Measurements from ENCODE around the gene TDRKH. TPM values are rescaled to one million over a fixed set of nuclear protein-coding genes. Genes with fewer than 3 reads are reported as not detected.

Gene TDRKH
- total RNA-seq, 1 donor from 2014 or later: 27.2 TPM

- Mint-ChIP-seq H3K4me3 (ENCODE audit: unreplicated experiment) (no peak overlapping the region), H3K27me3 (ENCODE audit: unreplicated experiment) (peaks cover 10% of the 10 kb centered on the region), H3K36me3 (ENCODE audit: low read depth, unreplicated experiment) (peaks cover 12% of the 10 kb centered on the region), H3K27ac (ENCODE audit: unreplicated experiment) (no peak overlapping the region), H3K4me1 (ENCODE audit: unreplicated experiment) (peaks cover 8% of the 10 kb centered on the region), H3K9me3 (ENCODE audit: unreplicated experiment) (peaks cover 8% of the 10 kb centered on the region)
- no peak for DNase-seq (ENCODE audit: low spot score)
- no peak for TF ChIP-seq CTCF (IDR thresholded peaks at IDR 0.05; ENCODE audit: unreplicated experiment)
Measured at GRCh38 chr1:151733126-151733525, 57.2 kb downstream of the TDRKH start.

- Mint-ChIP-seq H3K4me1 (ENCODE audit: unreplicated experiment) (peaks cover 8% of the 10 kb centered on the region), H3K4me3 (ENCODE audit: unreplicated experiment) (no peak overlapping the region), H3K9me3 (ENCODE audit: unreplicated experiment) (no peaks in the 10 kb centered on the region), H3K36me3 (ENCODE audit: low read depth, unreplicated experiment) (peaks cover 3% of the 10 kb centered on the region), H3K27me3 (ENCODE audit: unreplicated experiment) (peaks cover 3% of the 10 kb centered on the region), H3K27ac (ENCODE audit: unreplicated experiment) (no peak overlapping the region)
- TF ChIP-seq CTCF (IDR thresholded peaks at IDR 0.05; ENCODE audit: unreplicated experiment): no peak
- DNase-seq (ENCODE audit: low spot score): no peak
Measured at GRCh38 chr1:151729966-151730291, 60.4 kb downstream of the TDRKH start.

DNA sequence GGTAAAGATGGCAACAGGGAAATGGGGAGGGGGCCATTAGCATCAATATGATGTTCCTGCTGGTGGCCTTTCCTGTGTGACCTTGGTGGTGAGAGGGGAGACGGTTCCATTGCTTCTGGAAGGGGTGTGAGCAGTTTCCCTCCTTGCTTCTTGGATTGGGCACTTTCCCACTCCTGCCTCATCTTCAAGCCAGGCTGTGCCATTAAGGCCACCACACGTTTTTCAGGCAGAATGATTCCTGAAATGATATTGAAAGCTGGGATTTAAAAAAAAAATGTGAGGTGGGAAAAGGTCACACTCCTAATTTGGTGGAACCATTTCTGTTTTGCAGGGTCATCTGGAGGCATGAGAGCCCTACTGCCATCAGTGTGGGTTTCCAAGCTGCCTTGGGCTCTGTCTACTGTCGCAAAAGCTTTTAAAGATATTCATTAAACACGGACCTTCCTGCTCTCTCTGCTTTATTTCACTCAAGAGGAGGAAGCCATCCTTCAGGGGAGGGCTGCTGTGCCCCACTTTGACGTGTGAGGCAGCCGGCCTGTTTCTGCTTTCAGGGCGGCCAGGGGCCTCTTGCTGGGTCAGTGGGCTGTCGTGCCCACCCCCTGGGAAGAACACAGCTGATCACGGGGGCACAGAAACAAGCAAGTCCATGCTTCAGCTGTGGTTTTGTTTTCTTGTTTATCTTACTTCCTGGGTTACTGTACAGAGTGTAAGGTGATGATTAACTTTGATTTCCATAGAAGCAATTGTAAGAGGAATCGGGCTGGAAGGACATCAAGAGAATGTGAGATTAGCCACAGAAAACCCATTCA is 60.9 kb downstream of the TDRKH start:
- H3K4me1 Mint-ChIP-seq (ENCODE audit: unreplicated experiment): peaks cover 8% of the 10 kb centered on the region
- no peak for TF ChIP-seq CTCF (IDR thresholded peaks at IDR 0.05; ENCODE audit: unreplicated experiment)
- H3K9me3 Mint-ChIP-seq (ENCODE audit: unreplicated experiment): no peaks in the 10 kb centered on the region
- H3K4me3 Mint-ChIP-seq (ENCODE audit: unreplicated experiment): no peak overlapping the region
- H3K27ac Mint-ChIP-seq (ENCODE audit: unreplicated experiment): no peak overlapping the region
- H3K27me3 Mint-ChIP-seq (ENCODE audit: unreplicated experiment): peaks cover 3% of the 10 kb centered on the region
- no peak for DNase-seq (ENCODE audit: low spot score)
- peaks cover 3% of the 10 kb centered on the region for H3K36me3 Mint-ChIP-seq (ENCODE audit: low read depth, unreplicated experiment)

DNA sequence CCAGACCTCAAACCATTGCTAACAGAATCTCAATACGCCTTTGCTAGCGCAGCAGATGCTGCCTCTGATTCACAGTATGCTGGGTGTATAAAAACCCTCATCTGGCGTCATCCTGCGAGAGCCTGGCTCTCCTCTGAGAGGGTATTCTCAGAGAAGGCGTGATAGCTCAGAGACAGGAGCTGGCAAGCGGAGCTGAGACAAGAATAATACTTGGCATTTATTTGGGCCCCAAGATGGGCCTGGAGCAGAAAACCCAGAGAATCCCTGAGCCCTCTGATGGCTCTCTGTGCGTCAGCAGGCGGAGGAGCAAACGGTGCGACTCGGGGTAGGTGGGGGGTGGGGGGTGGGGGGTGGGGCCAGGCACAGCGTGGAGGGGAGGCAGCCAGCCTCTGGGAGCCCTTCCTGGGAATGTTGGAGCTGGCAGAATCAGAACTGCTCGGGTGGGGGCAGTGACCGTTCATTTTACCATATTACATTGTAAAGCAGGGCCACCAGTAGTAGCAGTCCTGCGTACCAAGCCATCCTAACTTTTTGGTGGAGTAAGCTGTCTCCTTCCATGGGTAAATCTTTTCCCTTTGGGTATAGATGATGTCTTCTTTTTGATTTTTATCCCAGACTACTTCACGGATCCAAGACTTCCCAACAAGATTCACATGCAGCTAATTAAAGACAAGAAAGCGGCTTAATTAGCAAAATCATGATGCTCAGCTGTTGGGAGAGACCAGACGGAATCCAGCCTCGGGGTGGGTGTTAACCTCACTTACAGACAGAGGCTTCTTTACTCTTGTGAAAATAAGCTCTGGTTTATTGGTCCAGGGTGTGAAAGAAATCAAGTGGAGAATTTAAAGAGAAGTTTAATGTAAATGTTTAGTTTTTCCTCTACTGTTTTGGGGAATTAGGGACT is 61.9 kb downstream of the TDRKH start:
- peaks cover 17% of the 10 kb centered on the region for H3K4me1 Mint-ChIP-seq (ENCODE audit: unreplicated experiment)
- H3K4me3 Mint-ChIP-seq (ENCODE audit: unreplicated experiment): no peak overlapping the region
- DNase-seq (ENCODE audit: low spot score): no peak
- H3K36me3 Mint-ChIP-seq (ENCODE audit: low read depth, unreplicated experiment): peaks cover 3% of the 10 kb centered on the region
- H3K27me3 Mint-ChIP-seq (ENCODE audit: unreplicated experiment): peaks cover 3% of the 10 kb centered on the region
- H3K9me3 Mint-ChIP-seq (ENCODE audit: unreplicated experiment): no peaks in the 10 kb centered on the region
- no peak overlapping the region for H3K27ac Mint-ChIP-seq (ENCODE audit: unreplicated experiment)
- no peak for TF ChIP-seq CTCF (IDR thresholded peaks at IDR 0.05; ENCODE audit: unreplicated experiment)
